Hepatocyte (in vitro differentiated cells): ENCODE data around the gene RFX7.

Source experiments
- EZH2 ChIP-seq: fragments of 200-600 bp; sonication (generic); IDR thresholded peaks from 2 replicates; pipeline ENCODE4 v1.6.1; 2016; ENCODE audit warnings: antibody characterized with exemption, mild to moderate bottlenecking, borderline replicate concordance
- TF ChIP-seq, protein P1 (sequence below): fragments of 200-600 bp; sonication (generic); IDR thresholded peaks from 2 replicates; pipeline ENCODE4 v1.5.1; 2016; ENCODE audit warnings: antibody characterized with exemption, mild to moderate bottlenecking; ENCODE audit not compliant: poor library complexity

DNA sequence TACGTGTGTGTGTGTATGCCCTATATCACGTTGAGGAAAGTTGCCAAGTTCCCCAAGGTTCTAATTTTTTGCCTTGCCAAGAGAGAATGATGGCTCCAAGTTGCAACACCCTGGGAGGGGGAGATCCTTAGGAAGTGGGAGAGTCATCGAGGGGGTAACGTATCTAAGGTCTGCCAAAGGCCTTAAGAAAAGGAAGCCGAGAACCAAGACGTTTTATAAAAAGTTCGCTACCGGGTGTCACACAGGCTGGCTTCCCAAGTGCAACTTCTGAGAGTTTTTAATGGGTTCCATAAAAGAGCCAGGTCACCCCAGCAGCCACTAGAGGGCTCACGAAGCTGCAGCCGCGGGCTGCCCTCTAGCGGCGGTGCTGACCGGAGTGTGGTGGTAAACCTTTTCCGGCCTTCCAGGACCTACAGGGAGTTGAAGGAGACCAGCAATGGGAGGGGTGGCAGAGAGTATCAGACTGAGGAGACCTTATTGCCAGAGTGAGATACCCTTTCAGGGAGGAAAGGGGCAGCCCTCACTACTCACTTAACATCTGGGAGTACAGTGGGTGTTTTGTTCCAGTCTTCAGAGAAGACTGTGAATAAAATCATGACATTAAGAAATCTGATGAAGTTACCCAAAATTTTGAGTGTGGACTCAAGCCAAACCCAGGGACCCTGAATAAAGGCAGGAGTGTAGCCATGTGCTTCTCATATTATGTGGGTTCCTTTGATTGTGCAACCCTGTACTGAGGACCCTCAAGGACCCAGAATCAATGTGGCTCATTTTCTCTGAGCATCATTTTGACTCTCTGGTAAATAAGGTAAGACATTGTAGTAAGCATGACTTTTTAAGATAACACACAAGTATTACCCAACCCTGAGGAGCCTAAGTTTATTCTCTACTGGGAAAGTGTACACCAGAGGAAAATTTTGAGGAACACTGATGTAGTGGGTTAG is 2.5 kb upstream of the RFX7 start:
- no peak for TF ChIP-seq EZH2
- TF ChIP-seq, protein P1, sequence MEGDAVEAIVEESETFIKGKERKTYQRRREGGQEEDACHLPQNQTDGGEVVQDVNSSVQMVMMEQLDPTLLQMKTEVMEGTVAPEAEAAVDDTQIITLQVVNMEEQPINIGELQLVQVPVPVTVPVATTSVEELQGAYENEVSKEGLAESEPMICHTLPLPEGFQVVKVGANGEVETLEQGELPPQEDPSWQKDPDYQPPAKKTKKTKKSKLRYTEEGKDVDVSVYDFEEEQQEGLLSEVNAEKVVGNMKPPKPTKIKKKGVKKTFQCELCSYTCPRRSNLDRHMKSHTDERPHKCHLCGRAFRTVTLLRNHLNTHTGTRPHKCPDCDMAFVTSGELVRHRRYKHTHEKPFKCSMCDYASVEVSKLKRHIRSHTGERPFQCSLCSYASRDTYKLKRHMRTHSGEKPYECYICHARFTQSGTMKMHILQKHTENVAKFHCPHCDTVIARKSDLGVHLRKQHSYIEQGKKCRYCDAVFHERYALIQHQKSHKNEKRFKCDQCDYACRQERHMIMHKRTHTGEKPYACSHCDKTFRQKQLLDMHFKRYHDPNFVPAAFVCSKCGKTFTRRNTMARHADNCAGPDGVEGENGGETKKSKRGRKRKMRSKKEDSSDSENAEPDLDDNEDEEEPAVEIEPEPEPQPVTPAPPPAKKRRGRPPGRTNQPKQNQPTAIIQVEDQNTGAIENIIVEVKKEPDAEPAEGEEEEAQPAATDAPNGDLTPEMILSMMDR: peak; percentile 100
